ENCODE data around the gene C3orf85.

The C3orf85 gene

GRCh38 chr3:109122690-109123089 is 13.8 kb upstream of the C3orf85 start:
- H3K4me3 ChIP-seq (ENCODE audit: low read length): no peak overlapping the region
- no peaks in the 10 kb centered on the region for H3F3A ChIP-seq (ENCODE audit: control insufficient read depth, insufficient read depth)
- TF ChIP-seq EZH2phosphoT487 (IDR thresholded peaks at IDR 0.05; ENCODE audit: borderline replicate concordance, low read length) (no peak), CTCF (IDR thresholded peaks at IDR 0.05; ENCODE audit: low read depth, low read length, poor library complexity, severe bottlenecking) (no peak)
- no peaks in the 10 kb centered on the region for H3K9me2 ChIP-seq (replicated peaks; ENCODE audit: control insufficient read depth, low read length)
- H4K20me1 ChIP-seq (ENCODE audit: control insufficient read depth, insufficient read depth, low read depth, low read length): no peaks in the 10 kb centered on the region
- H3K27ac ChIP-seq (ENCODE audit: low read depth, low read length): no peak overlapping the region
- H3K27me3 ChIP-seq (ENCODE audit: control insufficient read depth, low read length): no peaks in the 10 kb centered on the region
- H3K36me3 ChIP-seq (ENCODE audit: control insufficient read depth, low read length): no peaks in the 10 kb centered on the region
- H3K4me2 ChIP-seq (ENCODE audit: low read length): no peak overlapping the region
- no peaks in the 10 kb centered on the region for H3K4me1 ChIP-seq (ENCODE audit: control insufficient read depth, low read length)
- no peaks in the 10 kb centered on the region for H3K79me2 ChIP-seq (ENCODE audit: control insufficient read depth, low read length)
- H3K9me3 ChIP-seq (ENCODE audit: control insufficient read depth, insufficient read depth, low read length): no peaks in the 10 kb centered on the region

DNA sequence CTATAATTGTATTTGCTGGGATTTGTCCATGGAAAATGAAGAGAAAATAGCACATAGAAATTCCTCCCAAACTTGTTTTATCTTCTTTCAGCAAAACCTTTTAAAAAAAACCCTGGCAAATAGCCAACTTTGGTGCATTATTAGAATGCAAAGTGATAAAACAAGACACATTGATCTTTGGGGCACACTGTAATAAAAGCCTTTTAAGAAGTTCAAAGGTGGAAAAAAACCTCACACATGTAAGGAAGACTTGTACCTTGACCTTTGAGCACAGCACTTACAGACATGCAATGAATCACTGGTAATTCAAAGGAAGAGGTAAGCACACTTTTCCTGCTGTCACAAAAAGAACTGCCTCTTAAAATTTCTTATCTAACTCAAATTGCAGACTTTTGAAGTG is 10.6 kb upstream of the C3orf85 start:
- no peak for TF ChIP-seq CTCF (IDR thresholded peaks at IDR 0.05; ENCODE audit: low read depth, low read length, poor library complexity, severe bottlenecking)
- no peak for TF ChIP-seq EZH2phosphoT487 (IDR thresholded peaks at IDR 0.05; ENCODE audit: borderline replicate concordance, low read length)
- no peak overlapping the region for H3K4me3 ChIP-seq (ENCODE audit: low read length)
- H3K4me2 ChIP-seq (ENCODE audit: low read length): no peak overlapping the region
- no peaks in the 10 kb centered on the region for H3F3A ChIP-seq (ENCODE audit: control insufficient read depth, insufficient read depth)
- no peaks in the 10 kb centered on the region for H3K9me2 ChIP-seq (replicated peaks; ENCODE audit: control insufficient read depth, low read length)
- no peaks in the 10 kb centered on the region for H3K27me3 ChIP-seq (ENCODE audit: control insufficient read depth, low read length)
- no peaks in the 10 kb centered on the region for H4K20me1 ChIP-seq (ENCODE audit: control insufficient read depth, insufficient read depth, low read depth, low read length)
- no peaks in the 10 kb centered on the region for H3K36me3 ChIP-seq (ENCODE audit: control insufficient read depth, low read length)
- H3K27ac ChIP-seq (ENCODE audit: low read depth, low read length): no peak overlapping the region
- H3K9me3 ChIP-seq (ENCODE audit: control insufficient read depth, insufficient read depth, low read length): no peaks in the 10 kb centered on the region
- no peaks in the 10 kb centered on the region for H3K4me1 ChIP-seq (ENCODE audit: control insufficient read depth, low read length)
- H3K79me2 ChIP-seq (ENCODE audit: control insufficient read depth, low read length): no peaks in the 10 kb centered on the region

GRCh38 chr3:109127553-109127952 is 9.0 kb upstream of the C3orf85 start:
- H3K9me2 ChIP-seq (replicated peaks; ENCODE audit: control insufficient read depth, low read length): no peaks in the 10 kb centered on the region
- no peaks in the 10 kb centered on the region for H4K20me1 ChIP-seq (ENCODE audit: control insufficient read depth, insufficient read depth, low read depth, low read length)
- H3K27me3 ChIP-seq (ENCODE audit: control insufficient read depth, low read length): no peaks in the 10 kb centered on the region
- H3K79me2 ChIP-seq (ENCODE audit: control insufficient read depth, low read length): no peaks in the 10 kb centered on the region
- H3K9me3 ChIP-seq (ENCODE audit: control insufficient read depth, insufficient read depth, low read length): no peaks in the 10 kb centered on the region
- H3K36me3 ChIP-seq (ENCODE audit: control insufficient read depth, low read length): no peaks in the 10 kb centered on the region
- H3F3A ChIP-seq (ENCODE audit: control insufficient read depth, insufficient read depth): no peaks in the 10 kb centered on the region
- no peak for TF ChIP-seq EZH2phosphoT487 (IDR thresholded peaks at IDR 0.05; ENCODE audit: borderline replicate concordance, low read length)
- no peak for TF ChIP-seq CTCF (IDR thresholded peaks at IDR 0.05; ENCODE audit: low read depth, low read length, poor library complexity, severe bottlenecking)
- no peak overlapping the region for H3K4me2 ChIP-seq (ENCODE audit: low read length)
- no peak overlapping the region for H3K27ac ChIP-seq (ENCODE audit: low read depth, low read length)
- H3K4me1 ChIP-seq (ENCODE audit: control insufficient read depth, low read length): no peaks in the 10 kb centered on the region
- H3K4me3 ChIP-seq (ENCODE audit: low read length): no peak overlapping the region

DNA sequence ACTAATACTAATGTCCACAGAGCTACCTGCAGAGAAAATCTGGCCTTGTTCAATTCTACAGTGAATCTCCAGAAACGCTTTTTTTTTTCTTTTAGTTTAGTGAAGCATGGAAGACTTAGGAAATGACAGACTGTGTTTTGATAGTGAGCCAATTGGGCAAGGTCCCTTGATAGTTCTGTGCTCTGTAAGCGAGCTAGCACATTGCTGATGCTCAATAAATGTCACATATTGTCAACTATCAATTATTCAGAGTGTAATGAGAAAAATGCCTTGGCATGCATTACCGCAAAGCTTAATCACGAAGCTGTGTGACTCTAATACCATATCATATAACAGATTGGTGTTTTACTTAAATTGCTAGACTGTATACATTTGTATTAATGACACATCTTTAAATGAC is 5.2 kb upstream of the C3orf85 start:
- H3K27ac ChIP-seq (ENCODE audit: low read depth, low read length): no peak overlapping the region
- H3K4me3 ChIP-seq (ENCODE audit: low read length): no peak overlapping the region
- H3F3A ChIP-seq (ENCODE audit: control insufficient read depth, insufficient read depth): no peaks in the 10 kb centered on the region
- H4K20me1 ChIP-seq (ENCODE audit: control insufficient read depth, insufficient read depth, low read depth, low read length): no peaks in the 10 kb centered on the region
- no peaks in the 10 kb centered on the region for H3K9me3 ChIP-seq (ENCODE audit: control insufficient read depth, insufficient read depth, low read length)
- H3K27me3 ChIP-seq (ENCODE audit: control insufficient read depth, low read length): no peaks in the 10 kb centered on the region
- H3K4me1 ChIP-seq (ENCODE audit: control insufficient read depth, low read length): no peaks in the 10 kb centered on the region
- H3K9me2 ChIP-seq (replicated peaks; ENCODE audit: control insufficient read depth, low read length): no peaks in the 10 kb centered on the region
- H3K36me3 ChIP-seq (ENCODE audit: control insufficient read depth, low read length): no peaks in the 10 kb centered on the region
- no peak overlapping the region for H3K4me2 ChIP-seq (ENCODE audit: low read length)
- H3K79me2 ChIP-seq (ENCODE audit: control insufficient read depth, low read length): no peaks in the 10 kb centered on the region
- TF ChIP-seq CTCF (IDR thresholded peaks at IDR 0.05; ENCODE audit: low read depth, low read length, poor library complexity, severe bottlenecking): no peak
- no peak for TF ChIP-seq EZH2phosphoT487 (IDR thresholded peaks at IDR 0.05; ENCODE audit: borderline replicate concordance, low read length)
